Measurements from ENCODE around the gene CLEC2A.

- TF ChIP-seq CTCF (IDR thresholded peaks at IDR 0.05; ENCODE audit: low read length) = no peak
- TF ChIP-seq EZH2 (IDR thresholded peaks at IDR 0.05; ENCODE audit: borderline replicate concordance, low read length) = no peak
Observed at GRCh38 chr12:9933958-9934357, 1.8 kb upstream of the CLEC2A start.
